IPS-NIHi11 (cell line): ENCODE data around the gene ADAM11.
A peak's percentile ranks its signal among the peaks of the same experiment; 100 is the strongest.

Experiments
- DNase-seq: peaks from one replicate; pipeline ENCODE4 v3.0.0; 2012; ENCODE audit warnings: mixed read lengths, low spot score

Gene ADAM11

DNA sequence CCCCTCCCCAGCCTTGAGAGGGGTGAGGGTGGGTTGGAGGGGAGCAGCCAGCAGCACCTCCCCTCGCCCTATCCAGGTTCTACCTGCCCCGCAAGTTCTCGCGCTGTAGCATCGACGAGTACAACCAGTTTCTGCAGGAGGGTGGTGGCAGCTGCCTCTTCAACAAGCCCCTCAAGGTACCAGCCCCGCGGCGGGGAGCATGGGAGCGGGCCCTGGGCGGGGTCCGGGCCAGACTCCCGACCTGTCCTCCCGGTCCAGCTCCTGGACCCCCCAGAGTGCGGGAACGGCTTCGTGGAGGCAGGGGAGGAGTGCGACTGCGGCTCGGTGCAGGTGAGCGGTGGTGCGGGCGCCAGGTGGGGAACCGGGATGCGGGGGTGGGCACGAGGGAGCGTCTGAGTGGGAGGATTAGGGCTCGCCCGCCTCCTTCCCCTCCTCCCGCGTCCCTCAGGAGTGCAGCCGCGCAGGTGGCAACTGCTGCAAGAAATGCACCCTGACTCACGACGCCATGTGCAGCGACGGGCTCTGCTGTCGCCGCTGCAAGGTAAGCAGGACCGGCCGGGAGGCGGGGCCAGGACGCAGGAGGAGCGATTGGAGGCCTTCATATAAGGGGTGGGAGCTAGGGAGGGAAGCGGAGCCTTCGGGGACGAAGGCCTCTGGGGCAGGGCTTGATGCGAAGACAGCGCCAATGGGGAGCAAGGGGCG is 16.5 kb downstream of the ADAM11 start:
- DNase-seq, result peak; percentile 100

DNA sequence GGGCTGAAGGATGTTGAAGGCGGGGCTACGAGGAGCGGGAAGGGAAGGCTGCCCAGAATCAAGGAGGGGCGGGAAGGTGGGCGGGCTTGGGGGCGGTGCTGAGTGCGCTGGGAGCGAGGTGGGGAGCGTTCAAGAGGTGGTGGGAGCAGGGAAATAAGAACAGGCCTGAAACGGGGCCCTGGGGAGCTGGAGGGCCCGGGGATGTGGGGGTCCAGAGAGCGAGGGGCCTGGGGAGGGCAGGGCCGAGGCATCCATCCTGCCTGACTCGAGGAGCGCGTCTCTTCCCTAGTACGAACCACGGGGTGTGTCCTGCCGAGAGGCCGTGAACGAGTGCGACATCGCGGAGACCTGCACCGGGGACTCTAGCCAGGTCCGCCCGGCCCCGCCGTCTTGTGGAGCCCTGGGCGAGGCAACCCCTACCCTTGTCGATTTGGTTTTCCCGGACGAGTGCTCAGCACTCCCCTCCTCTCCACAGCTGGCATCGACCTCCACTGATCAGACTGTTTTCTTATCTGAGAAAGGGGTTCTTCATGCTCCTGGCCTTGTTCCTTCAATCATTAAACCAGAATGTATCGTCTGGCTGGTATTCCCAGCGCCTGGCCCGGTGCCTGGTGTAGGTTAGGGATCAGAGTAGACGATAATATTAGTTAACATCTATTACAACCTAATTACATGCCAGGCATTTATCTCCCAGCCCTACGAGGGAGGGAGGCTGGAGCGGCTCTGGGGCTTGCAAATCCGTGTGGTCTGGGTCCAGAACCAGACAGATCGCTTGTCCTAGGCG is 17.2 kb downstream of the ADAM11 start:
- DNase-seq, result no peak

DNA sequence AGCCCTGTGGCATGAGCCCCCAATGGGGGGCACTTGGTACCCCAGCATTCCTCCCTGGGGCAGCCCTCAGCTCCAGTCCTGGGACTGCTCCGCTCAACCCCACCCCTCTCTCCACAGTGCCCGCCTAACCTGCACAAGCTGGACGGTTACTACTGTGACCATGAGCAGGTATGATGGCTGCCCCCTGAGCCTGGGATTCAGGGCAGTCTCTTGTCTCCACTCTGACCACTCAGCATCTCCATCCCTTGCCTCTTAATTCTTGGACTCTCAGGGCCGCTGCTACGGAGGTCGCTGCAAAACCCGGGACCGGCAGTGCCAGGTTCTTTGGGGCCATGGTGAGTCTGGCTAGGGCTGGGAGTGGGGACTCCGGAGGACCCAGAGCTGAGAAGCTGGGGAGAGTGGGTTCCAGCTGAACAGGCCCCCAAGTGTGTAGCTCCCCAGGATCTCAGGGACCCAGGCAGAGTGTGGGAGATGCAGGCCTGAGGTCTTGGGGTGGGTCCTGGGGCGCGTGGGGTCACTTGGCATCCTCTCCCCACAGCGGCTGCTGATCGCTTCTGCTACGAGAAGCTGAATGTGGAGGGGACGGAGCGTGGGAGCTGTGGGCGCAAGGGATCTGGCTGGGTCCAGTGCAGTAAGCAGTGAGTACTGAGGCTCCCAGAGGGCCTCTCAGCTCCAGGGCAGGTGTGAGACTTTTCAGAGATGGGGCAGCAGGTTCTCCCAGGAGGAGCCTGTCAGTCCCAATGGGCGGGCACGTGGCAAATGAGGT is 18.0 kb downstream of the ADAM11 start:
- no peak for DNase-seq

DNA sequence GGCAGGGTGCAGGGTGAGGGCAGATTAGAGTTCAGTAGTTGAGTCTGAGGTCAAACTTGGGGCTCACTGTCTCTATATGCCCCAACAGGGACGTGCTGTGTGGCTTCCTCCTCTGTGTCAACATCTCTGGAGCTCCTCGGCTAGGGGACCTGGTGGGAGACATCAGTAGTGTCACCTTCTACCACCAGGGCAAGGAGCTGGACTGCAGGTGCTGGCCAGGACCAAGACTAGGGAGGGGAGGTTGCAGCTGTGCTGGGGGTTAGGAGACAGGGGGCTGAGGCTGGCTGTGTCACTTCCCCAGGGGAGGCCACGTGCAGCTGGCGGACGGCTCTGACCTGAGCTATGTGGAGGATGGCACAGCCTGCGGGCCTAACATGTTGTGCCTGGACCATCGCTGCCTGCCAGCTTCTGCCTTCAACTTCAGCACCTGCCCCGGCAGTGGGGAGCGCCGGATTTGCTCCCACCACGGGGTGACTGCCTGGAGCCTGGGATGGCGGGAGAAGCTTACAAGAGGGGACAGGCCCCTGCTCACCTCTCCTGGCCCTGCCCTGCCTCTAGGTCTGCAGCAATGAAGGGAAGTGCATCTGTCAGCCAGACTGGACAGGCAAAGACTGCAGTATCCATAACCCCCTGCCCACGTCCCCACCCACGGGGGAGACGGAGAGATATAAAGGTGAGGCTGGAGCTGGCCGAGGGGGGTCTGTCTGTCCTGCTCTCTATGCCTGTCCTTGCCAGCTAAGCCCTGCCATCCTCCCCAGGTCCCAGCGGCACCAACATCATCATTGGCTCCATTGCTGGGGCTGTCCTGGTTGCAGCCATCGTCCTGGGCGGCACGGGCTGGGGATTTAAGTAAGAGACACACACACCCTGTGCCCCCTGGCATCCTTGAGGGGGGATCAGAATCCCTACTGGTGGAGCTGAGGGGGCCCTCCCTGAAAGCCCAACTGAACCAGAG is 18.9 kb downstream of the ADAM11 start:
- no peak for DNase-seq

DNA sequence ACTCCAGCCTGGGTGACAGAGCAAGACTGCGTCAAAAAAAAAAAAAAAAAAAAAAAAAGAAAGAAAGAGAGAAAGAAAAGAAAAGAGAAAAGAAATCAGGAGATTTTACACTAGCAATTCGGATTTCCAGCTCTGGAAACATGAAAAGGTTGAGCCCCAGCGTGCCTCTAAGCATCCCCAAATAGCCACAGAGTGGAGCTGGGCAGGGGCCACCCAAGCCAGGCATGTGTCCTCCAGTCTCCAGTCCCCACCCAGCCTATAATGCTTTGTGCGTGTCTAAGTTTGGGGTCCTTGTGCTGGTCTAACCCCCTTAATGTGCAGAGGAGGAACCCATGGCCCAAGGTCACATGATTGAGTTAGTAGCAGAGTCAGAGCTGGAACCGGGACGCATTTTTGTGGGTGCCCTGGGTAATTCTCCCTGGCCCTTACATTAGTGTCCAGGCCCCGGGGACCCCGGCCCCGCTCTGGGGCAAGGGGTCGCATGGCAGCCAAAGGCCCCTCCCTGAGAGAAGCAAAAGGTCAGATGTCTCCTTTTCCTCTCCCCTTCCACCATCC is 19.9 kb downstream of the ADAM11 start:
- DNase-seq, result no peak

DNA sequence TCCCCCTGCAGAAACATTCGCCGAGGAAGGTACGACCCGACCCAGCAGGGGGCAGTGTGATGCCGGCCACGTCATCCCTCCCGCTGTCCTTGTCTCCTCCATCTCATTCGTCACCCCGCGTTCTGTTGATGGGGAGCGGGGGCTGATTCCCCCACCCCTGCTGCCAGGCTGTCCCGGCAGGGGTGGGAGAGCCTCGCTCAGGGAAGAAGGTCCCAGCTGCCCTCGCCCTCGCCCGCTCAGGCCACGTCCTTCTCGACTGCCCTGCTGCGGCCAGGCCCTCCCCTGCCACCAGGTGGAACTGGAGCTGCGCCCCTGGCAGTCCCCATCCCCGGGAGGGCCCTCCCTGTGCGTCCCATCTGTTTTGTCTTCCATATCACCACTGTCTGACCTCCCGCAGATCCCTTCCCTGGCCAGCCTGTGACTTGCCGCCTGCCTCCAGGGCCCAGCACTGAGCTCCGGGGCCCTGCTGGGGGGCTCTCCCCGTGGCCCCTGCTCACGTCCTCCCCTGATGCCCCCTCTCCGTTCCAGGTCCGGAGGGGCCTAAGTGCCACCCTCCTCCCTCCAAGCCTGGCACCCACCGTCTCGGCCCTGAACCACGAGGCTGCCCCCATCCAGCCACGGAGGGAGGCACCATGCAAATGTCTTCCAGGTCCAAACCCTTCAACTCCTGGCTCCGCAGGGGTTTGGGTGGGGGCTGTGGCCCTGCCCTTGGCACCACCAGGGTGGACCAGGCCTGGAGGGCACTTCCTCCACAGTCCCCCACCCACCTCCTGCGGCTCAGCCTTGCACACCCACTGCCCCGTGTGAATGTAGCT is 20.6 kb downstream of the ADAM11 start:
- peak; percentile 78 for DNase-seq

DNA sequence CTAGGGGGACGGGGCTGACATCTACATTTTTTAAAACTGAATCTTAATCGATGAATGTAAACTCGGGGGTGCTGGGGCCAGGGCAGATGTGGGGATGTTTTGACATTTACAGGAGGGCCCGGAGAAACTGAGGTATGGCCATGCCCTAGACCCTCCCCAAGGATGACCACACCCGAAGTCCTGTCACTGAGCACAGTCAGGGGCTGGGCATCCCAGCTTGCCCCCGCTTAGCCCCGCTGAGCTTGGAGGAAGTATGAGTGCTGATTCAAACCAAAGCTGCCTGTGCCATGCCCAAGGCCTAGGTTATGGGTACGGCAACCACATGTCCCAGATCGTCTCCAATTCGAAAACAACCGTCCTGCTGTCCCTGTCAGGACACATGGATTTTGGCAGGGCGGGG is 21.4 kb downstream of the ADAM11 start:
- DNase-seq, result no peak

DNA sequence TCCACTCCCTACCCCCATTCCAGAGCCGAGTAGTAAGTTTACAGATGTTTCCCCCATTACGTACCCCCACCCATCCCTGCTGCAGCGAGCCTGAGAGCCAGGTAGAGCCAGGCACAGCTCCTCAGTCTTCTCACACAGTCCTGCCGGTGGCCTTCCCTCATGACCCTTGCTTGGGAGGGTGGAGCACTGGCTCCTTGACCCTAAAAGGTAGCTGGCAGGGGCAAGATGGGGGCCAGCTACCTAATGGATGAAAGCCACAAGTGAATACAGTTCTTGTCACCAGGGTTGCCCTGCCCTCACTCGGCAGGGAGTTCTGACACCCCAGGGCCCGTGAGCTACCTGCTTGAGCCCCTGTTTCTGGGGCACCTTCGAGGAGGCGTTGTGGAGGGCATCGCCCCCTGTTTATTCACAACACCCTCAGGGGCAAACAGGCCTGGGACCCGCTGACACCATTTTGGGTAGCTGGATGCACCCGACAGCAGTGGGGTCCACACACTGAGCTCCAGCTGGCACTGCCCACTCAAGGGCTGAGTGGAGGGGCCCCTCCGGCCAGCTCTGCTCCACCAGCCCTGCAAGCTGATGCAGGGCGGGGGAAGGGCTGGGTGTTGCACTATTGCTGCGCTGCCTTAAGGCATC is 22.2 kb downstream of the ADAM11 start:
- no peak for DNase-seq

DNA sequence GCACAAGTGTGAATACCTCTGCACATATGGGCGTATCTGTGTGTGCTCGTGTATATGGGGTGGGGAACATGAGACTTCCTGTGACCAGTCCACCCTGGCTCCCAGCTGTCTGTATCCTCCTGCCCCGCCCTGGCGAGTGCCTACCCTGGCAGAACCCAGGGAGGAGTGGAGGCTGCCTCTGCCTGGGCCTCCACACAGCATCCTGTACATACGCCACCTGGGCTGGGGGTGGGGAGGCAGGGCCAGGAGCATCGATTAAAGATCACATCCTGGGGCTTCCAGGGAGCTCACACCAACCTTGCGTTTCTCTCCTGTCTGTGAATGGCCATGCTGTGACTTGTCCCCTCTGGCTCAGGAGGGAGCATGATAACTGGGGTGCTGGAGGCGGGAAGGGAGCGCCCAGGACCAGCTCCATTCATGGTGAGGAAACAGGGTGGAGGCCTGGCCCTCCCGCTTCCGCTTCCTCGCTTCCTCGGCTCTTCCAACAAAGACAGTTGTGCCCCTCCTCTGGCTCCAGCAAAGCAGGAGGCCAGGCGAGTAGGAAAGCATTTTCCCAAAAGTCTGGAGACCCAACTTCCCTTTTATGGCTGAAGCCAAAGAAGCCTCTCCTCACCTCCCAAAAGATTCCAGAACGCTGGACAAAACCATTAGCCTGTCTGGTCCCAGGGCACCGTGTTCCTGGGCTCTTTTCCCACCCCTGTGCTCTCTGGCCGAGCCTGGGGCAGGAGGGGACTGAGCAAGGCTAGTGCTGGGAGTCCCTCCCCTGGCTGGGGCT is 22.9 kb downstream of the ADAM11 start:
- DNase-seq, result peak; percentile 47

DNA sequence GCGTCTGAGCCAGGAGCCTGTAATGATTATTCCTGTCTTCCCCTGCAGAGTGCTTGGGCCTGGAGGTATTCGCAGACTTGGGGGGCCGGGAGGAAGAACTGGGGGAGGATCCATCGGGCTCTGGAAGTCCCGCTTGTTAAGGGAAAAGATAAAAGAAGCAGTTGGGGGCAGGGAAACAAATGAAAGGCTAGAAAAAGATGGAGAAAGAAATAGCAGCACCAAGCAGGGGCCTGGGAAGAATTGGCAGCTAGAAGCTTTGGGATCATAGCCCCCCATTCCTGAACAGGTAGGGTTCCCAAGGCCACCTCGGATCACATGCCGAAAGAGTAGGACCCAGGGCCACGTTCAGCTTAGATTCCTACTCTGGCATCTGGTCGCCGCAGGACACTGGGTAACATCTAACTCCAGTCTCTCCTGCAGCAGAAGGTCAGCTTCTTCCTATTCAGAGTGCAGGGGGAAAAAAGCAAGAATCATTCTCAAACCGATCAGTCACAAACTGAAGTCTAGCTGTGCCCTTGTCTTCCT is 23.6 kb downstream of the ADAM11 start:
- DNase-seq, result no peak

DNA sequence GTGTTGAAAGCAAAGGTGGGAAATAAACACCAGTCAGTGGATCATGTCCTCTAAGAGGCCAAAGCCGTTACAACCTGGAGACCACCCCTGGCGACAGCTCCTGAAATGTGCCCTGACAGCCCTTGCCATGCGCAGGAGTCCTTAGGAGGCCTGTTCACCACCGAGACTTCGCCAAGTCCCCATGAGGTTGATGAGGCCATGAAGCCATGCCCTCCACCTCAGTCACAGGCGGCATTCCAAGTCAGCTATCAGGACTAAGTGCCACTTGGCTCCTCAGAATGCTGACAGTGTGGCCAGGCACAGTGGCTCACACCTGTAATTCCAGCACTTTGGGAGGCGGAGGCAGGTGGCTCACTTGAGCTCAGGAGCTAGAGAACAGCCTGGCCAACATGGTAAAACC is 27.1 kb downstream of the ADAM11 start:
- DNase-seq, result no peak

DNA sequence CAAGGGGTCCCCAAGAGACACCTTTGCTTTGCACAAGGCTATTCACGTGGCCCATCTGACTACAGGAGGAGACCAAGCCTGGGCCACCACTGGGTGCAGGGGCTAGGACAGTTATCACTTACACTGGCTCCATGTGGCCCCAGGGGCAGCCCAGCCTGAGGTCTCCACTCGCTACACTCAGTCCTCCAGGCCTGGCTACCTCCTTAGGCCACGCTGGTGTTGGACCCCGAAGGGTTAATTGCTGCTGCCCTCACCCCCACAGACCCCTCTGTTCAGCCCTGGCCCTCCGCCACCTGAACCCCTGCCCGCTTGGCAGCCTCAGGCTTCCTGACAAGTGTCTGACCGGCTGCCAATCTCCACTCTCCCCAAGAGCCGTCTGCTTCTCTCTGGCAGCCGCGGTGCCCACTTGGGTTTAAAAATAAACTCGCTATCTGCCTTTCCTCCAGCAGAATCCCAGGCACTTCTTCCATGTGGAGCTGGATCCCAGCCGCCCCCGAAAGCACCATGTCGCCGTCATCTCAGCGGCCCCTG is 27.8 kb downstream of the ADAM11 start:
- no peak for DNase-seq

DNA sequence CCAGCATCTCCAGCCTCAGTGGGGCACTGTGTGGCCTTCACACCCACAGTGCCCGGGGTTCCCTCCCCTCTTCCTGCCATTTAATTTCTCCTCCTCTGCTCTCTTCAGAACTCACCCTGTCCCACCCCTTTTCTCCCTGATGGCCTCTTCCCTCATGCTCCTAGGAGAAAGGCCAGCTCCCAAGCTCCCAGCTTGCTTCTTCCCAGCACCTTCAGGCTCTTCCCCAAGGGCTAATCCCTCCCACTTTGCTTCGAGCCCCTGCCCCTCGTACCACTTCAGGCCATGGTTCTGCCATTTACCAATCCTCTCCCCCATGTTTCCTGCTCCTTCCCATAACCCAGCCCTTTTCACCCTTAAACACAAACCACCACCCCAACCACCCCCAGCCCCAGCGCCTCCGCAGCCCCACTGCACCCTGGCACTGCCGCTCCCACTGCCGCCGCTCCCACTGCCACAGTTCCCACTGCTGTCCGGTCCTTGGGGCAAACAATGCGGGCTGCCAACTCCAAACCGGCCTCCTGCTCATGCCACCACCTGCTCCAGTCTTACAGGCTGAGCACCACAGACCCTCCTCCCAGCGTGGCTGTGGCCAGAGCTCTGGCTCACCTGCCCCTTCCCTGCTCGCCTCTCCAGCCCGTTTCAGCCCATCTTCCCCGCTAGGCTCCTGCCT is 28.6 kb downstream of the ADAM11 start:
- no peak for DNase-seq

DNA sequence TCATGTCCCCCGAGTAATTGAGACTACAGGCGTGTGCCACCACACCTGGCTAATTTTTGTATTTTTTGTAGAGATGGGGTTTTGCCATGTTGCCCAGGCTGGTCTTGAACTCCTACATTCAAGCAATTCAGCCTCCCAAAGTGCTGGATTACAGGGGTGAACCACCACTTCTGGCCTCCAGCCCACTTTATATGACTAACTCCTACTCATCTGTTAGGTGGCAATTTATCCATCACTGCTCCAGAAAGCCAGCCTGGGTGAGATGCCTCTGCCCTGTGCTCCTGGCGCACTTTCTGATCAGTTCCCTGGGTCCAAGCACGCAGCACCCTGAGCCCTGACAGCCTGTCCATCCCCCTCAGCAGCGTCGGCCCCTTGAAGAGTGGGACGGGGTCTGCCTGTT is 29.4 kb downstream of the ADAM11 start:
- DNase-seq, result no peak

DNA sequence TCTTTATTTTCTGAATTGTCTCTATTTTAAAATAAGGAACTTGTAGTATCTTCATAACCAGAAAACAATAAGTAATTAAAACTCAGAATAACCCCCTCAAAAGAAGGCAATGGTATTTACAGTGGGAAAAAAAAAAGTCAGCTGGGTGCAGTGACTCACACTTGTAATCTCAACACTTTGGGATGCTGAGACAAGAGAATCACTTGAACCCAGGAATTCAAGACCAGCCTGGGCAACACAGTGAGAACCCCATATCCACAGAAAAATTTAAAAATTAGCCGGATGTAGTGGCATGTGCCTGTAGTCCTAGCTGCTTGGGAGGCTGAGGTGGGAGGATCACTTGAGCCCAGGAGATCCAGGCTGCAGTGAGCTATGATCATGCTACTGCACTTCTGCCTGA is 33.5 kb downstream of the ADAM11 start:
- DNase-seq, result no peak

DNA sequence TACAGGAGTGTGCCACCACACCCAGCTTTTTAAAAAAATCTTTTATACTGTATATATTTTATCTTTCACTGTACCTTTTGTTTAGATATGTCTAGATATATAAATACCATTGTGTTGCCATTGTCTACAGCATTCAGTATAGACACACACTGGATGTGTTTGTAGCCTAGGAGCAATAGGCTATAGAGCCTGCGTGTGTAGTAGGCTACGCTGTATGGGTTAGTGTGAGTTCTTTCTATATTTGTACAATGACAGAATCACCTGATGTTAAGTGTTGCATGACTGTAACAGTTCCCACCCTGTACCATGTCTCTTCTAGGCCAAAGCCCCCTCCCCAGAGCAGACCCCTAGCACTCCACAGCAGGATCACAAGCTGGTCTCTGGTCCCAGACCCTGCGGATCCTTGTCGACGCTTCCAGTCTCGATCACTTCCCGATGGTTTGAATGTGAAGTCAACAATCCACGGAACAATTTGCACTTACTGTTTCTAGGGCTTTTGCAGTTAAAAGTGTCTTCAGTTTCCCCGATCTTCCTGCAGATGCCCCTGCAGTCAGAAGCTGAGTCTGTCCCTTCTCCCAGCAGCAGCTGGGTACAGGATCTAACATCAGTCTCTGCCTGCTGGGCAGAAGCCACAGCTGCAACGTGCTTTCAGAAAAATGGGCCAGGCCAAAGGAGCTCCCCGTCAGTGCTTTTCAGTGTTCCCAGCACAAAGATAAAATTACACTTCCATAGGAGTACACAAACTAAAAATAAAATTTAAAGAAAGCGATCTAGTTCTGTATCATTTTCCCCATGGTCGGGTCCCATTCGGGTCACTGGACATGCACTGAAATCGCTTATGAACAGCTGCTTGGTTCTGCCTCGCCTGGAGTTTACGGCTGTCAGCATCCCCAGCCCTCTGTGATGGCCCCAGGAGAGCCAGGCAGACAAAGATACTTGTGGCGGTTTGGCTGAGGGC is 35.4 kb downstream of the ADAM11 start:
- no peak for DNase-seq

DNA sequence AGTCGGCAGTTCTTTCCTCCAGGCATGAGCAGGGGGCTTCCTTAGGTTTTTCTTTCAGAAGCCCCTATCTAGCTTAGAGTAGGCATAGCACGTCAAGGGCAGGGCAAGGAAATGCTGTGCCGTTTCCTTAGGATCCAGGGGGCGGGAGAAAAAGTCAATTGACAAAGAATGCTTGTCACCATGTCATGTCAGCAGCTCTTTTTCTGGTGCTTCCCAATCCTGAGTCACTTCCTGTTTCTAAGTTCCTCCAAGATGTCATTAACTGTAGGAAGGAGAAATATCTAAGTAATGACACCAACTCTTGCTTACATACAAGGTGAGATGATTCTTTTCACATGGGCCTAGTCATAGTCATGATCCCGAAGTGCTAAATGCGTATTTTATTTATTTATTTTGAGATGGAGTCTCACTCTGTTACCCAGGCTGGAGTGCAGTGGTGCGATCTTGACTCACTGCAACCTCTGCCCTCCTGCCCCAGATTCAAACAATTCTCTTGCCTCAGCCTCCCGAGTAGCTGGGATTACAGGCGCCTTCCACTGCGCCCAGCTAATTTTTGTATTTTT is 36.1 kb downstream of the ADAM11 start:
- DNase-seq, result no peak
